HepG2 (cell line): ENCODE results near the gene LRRC8E. TPM values are rescaled to one million over a fixed set of nuclear protein-coding genes. Genes with fewer than 3 reads are reported as not detected.
A peak's percentile ranks its signal among the peaks of the same experiment; 100 is the strongest.

ENCODE experiments used
- ATAC-seq: fragments of 200-7000 bp; cut with Tn5 transposase; 3 replicates; pipeline ENCODE4 v1.9.1; 2020; ENCODE audit warnings: mild to moderate bottlenecking, moderate library complexity
- BruUV-seq: library from RNA; stranded (reverse); fragments of 400-500 nt; replicated peaks from 2 replicates; lab custom pipeline; 2021; lab: Mats Ljungman, UMichigan
- CTCF ChIA-PET: fragments of 300-600 bp; formaldehyde crosslinking; extraction: SDS; loops from one replicate; lab custom pipeline; 2021; ENCODE audit warnings: low total read pairs, inconsistent platforms, low intra/inter-chr PET ratio; lab: Yijun Ruan, JAX
- POLR2A ChIA-PET: fragments of 350-600 bp; sonication (Branson Sonifier 250); formaldehyde crosslinking; loops from one replicate; lab custom pipeline; 2020; ENCODE audit warnings: antibody characterized with exemption, inconsistent platforms; lab: Yijun Ruan, JAX
- DNase-seq: peaks from one replicate; pipeline ENCODE4 v3.0.0-alpha.2; 2015; ENCODE audit warnings: low spot score
- FAIRE-seq: peaks from 3 replicates; lab custom pipeline; 2011; peaks lifted over from hg19 to GRCh38; lab: Jason Lieb, UNC
- H2AFZ ChIP-seq: one replicate; pipeline ENCODE4 v1.6.1; 2011; ENCODE audit warnings: low read length, inconsistent platforms
- H3K27ac ChIP-seq: fragments of 300-600 bp; 3 replicates; pipeline ENCODE4 v1.8.0; 2011; ENCODE audit warnings: mixed run types, mild to moderate bottlenecking, mixed read lengths, low read length, inconsistent platforms; ENCODE audit not compliant: insufficient read depth; ENCODE audit errors: extremely low read length
- H3K27me3 ChIP-seq, 2 experiments: fragments of 200-600 bp in 1 of 2; 2 replicates in 1 of 2; 3 replicates in 1 of 2; pipeline versions ENCODE4 v1.6.0 to v1.8.0; 2011; ENCODE audit warnings: low read length in 2 of 2, mild to moderate bottlenecking in 2 of 2, moderate library complexity in 2 of 2, inconsistent platforms in 1 of 2; ENCODE audit not compliant: insufficient read depth in 2 of 2, control insufficient read depth in 1 of 2
- H3K36me3 ChIP-seq, 2 experiments: fragments of 200-600 bp in 1 of 2; replicated peaks in 1 of 2; 2 replicates in 1 of 2; 3 replicates in 1 of 2; pipeline versions ENCODE4 v1.5.1 to v1.8.0; 2011; ENCODE audit warnings: low read length in 2 of 2, inconsistent platforms in 1 of 2; ENCODE audit not compliant: insufficient read depth in 2 of 2, control insufficient read depth in 1 of 2
- H3K4me1 ChIP-seq: 2 replicates; pipeline ENCODE4 v1.5.1; 2012; ENCODE audit warnings: low read length, inconsistent platforms; ENCODE audit not compliant: insufficient read depth
- H3K4me2 ChIP-seq: 2 replicates; pipeline ENCODE4 v1.6.0; 2011; ENCODE audit warnings: low read depth, low read length, inconsistent platforms
- H3K4me3 ChIP-seq, 3 experiments: fragments of 200-600 bp in 1 of 3; sonication (generic), shearing (Covaris generic) in 1 of 3; replicated peaks in 1 of 3; 2 replicates each; pipeline ENCODE4 v1.5.1; 2011 to 2016; ENCODE audit warnings: low read length in 3 of 3, inconsistent platforms in 2 of 3, low read depth in 2 of 3, mild to moderate bottlenecking in 2 of 3, control low read depth in 1 of 3, mixed read lengths in 1 of 3; ENCODE audit not compliant: insufficient read depth in 1 of 3
- H3K79me2 ChIP-seq: one replicate; pipeline ENCODE4 v1.6.1; 2011; ENCODE audit warnings: low read length, inconsistent platforms; ENCODE audit not compliant: insufficient read depth
- H3K9ac ChIP-seq: 2 replicates; pipeline ENCODE4 v1.6.0; 2011; ENCODE audit warnings: mild to moderate bottlenecking, low read depth, low read length, inconsistent platforms; ENCODE audit not compliant: insufficient read depth
- H3K9me3 ChIP-seq: 2 replicates; pipeline ENCODE4 v1.5.1; 2012; ENCODE audit warnings: mild to moderate bottlenecking, low read length
- H4K20me1 ChIP-seq: 2 replicates; pipeline ENCODE4 v1.6.0; 2011; ENCODE audit warnings: inconsistent platforms, mild to moderate bottlenecking, low read length, moderate library complexity; ENCODE audit not compliant: insufficient read depth
- ATF2 ChIP-seq: sonication (generic); formaldehyde crosslinking; IDR thresholded peaks from 2 replicates; pipeline ENCODE4 v1.4.0; 2020; ENCODE audit warnings: missing genetic modification reagents
- ATF7 ChIP-seq, 2 experiments: fragments of 450-650 bp in 1 of 2; sonication (generic) in 1 of 2; formaldehyde crosslinking in 1 of 2; IDR thresholded peaks; 2 replicates each; pipeline versions ENCODE4 v1.4.0 to v1.6.1; 2016 to 2020; ENCODE audit warnings: antibody characterized with exemption in 1 of 2, mild to moderate bottlenecking in 1 of 2, missing genetic modification reagents in 1 of 2
- CBX5 ChIP-seq: sonication (generic); formaldehyde crosslinking; IDR thresholded peaks from 2 replicates; pipeline ENCODE4 v1.4.0; 2020; ENCODE audit warnings: missing genetic modification reagents, borderline replicate concordance
- CSRNP1 ChIP-seq: sonication (generic); formaldehyde crosslinking; IDR thresholded peaks from 2 replicates; pipeline ENCODE4 v1.8.1; 2023; ENCODE audit warnings: mild to moderate bottlenecking, missing genetic modification reagents
- KMT2A ChIP-seq: sonication (generic); formaldehyde crosslinking; IDR thresholded peaks from 2 replicates; pipeline ENCODE4 v1.4.0; 2020; ENCODE audit warnings: missing genetic modification reagents
- MYPOP ChIP-seq: sonication (generic); formaldehyde crosslinking; IDR thresholded peaks from 2 replicates; pipeline ENCODE4 v1.8.1; 2023; ENCODE audit warnings: mild to moderate bottlenecking, moderate library complexity, missing genetic modification reagents
- MZF1 ChIP-seq: sonication (generic); formaldehyde crosslinking; IDR thresholded peaks from 2 replicates; pipeline ENCODE4 v1.8.1; 2023; ENCODE audit warnings: mild to moderate bottlenecking, missing genetic modification reagents, borderline replicate concordance
- NCOA5 ChIP-seq: sonication (generic); formaldehyde crosslinking; IDR thresholded peaks from 2 replicates; pipeline ENCODE4 v1.4.0; 2020; ENCODE audit warnings: missing genetic modification reagents
- ZNF263 ChIP-seq: sonication (generic); formaldehyde crosslinking; IDR thresholded peaks from 2 replicates; pipeline ENCODE4 v1.4.0; 2020; ENCODE audit warnings: missing genetic modification reagents
- ZNF552 ChIP-seq: sonication (generic); formaldehyde crosslinking; IDR thresholded peaks from 2 replicates; pipeline ENCODE4 v1.9.0; 2022; ENCODE audit warnings: missing genetic modification reagents, mild to moderate bottlenecking, borderline replicate concordance
- ZNF556 ChIP-seq: sonication (generic); formaldehyde crosslinking; IDR thresholded peaks from 2 replicates; pipeline ENCODE4 v1.4.0; 2020; ENCODE audit warnings: mild to moderate bottlenecking, missing genetic modification reagents, borderline replicate concordance
- WGBS: methylation state at CpG from one replicate; pipeline ENCODE4 v1.1.6; 2017; ENCODE audit warnings: low lambda C conversion rate; 5-methylcytosine and 5-hydroxymethylcytosine counted together
- in situ Hi-C: cut with HindIII; loops from 2 replicates; pipeline ENCODE4 v1.10.0; 2017; ENCODE audit warnings: low pct_unique_long_range_greater_than_20kb; ENCODE audit not compliant: extremely low pct_ligation_motif_present
- intact Hi-C: fragments of 100-400 bp; cut with micrococcal nuclease; formaldehyde crosslinking; loops from one replicate; pipeline ENCODE4 v1.10.0; 2022; ENCODE audit not compliant: unreplicated experiment
- polyA plus RNA-seq, 8 experiments: library from polyadenylated mRNA; depleted of rRNA in 3 of 8; stranded (reverse) in 7 of 8; unstranded in 1 of 8; fragments of >200 nt; fragmentation: Illumina TruSeq in 4 of 8; extraction: Trizol in 4 of 8; gene quantifications; 2 replicates each; pipeline versions ENCODE4 v1.2.1 to v1.2.3, GENCODE V29; 2011 to 2016; ENCODE audit warnings: low read depth in 4 of 8, missing spikeins in 1 of 8, mixed read lengths in 1 of 8; ENCODE audit not compliant: insufficient read depth in 1 of 8
- total RNA-seq, 5 experiments: library from RNA; depleted of rRNA; stranded (reverse); fragments of >200 nt; fragmentation: Illumina TruSeq; extraction: Trizol; gene quantifications; 2 replicates each; pipeline ENCODE4 v1.2.3, GENCODE V29; 2016; ENCODE audit warnings: low read depth in 1 of 5
- TF ChIP-seq, protein P1 (sequence below): sonication (generic); formaldehyde crosslinking; IDR thresholded peaks from 2 replicates; pipeline ENCODE4 v1.8.1; 2023; ENCODE audit warnings: mild to moderate bottlenecking, missing genetic modification reagents, borderline replicate concordance

The LRRC8E gene
- total and polyA plus RNA-seq, 2 of the 13 experiments (the other 11 are each of a cell fraction or from before 2014, with no cell fraction given): 8.0 to 10.3 TPM

- TF ChIP-seq ATF2 (CRISPR knock-in tag): no peak
- TF ChIP-seq ZNF263 (CRISPR knock-in tag): no peak
- TF ChIP-seq ZNF556 (CRISPR knock-in tag): 0 out of 2 replicates have a peak, but pooled peaks have one; percentile 1
- TF ChIP-seq MYPOP (CRISPR knock-in tag): no peak
- no peak for TF ChIP-seq NCOA5 (CRISPR knock-in tag)
- TF ChIP-seq MZF1: 0 out of 2 replicates have a peak, but pooled peaks have one; percentile 4
- no peak for TF ChIP-seq KMT2A (CRISPR knock-in tag)
- TF ChIP-seq ATF7 (IDR thresholded peaks at IDR 0.05): no peak
- peak; percentile 11; the same call in 1 of the 2 replicates for TF ChIP-seq ATF7 (CRISPR knock-in tag; IDR thresholded peaks at IDR 0.05)
Measured at GRCh38 chr19:7853770-7854128, 34.6 kb upstream of the LRRC8E start (continued).

DNA sequence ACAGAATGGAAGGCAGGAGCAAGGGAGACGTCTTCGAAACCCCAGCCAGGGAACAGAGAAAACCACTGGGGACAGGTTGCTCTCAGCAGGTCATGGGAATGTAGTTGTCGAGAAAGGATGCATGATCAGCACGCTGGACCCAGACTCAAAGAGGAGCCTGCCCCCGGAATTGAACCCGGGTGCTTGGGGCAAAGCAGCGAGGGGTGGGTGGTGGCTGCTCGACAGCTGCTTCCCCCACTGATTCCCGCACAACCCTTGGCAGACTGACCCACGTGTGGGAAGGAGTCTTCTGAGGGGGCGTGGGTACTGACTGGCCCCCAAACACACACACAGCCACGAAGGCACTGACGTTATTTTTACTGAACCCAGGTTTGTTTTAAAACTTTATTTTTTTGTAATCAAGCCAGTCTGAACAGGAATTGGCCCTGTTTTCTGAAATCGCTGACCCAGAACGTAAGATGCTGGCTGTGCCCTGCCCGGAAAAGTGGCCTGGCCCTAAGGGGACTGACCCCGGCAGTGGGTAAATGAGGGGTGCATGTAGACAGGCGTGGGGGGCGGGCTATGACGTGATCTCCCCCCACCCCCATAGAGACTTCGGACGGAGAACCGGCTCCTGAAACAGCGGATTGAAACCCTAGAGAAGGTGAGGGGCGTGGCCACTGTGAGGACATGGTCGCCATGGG lies 32.7 kb upstream of the LRRC8E start:
- Histone ChIP-seq H3K4me2 (no peak overlapping the region), H3K36me3 (no peaks in the 10 kb centered on the region), H3K79me2 (no peaks in the 10 kb centered on the region), H4K20me1 (no peaks in the 10 kb centered on the region), H2AFZ (no peak overlapping the region), H3K9me3 (no peaks in the 10 kb centered on the region), H3K4me3 (no peak overlapping the region), H3K27me3 (no peaks in the 10 kb centered on the region; a peak in 1 of 5 replicates), H3K27ac (no peak overlapping the region), H3K9ac (no peak overlapping the region), H3K4me1 (peaks cover 24% of the 10 kb centered on the region)
- ChIA-PET CTCF (no interaction called here), POLR2A (no interaction called here)
- ATAC-seq (no peak), DNase-seq (no peak), FAIRE-seq (no peak)
- intact Hi-C loops: no loop called here
- WGBS: 77% methylated on average over 21 of the region's 26 CpGs
- no TSS peak for BruUV-seq
- in situ Hi-C loops: no loop called here
- TF ChIP-seq CSRNP1: no peak
- TF ChIP-seq CBX5: no peak
- no peak for TF ChIP-seq ZNF552 (CRISPR knock-in tag)
- TF ChIP-seq, protein P1, sequence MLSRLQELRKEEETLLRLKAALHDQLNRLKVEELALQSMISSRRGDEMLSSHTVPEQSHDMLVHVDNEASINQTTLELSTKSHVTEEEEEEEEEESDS (CRISPR knock-in tag): no peak
